ENCODE data around the gene RFX1.
"Not testable (repeated sequence)": the region's sequence is repeated elsewhere in the genome, so short reads cannot be mapped to it uniquely, and the experiment has no call there.

Gene RFX1

GRCh38 chr19:14021474-14021873 lies 15.4 kb upstream of the RFX1 start:
- H3K36me3 Mint-ChIP-seq (ENCODE audit: low read depth), result no peaks in the 10 kb centered on the region
- H3K9me3 Mint-ChIP-seq, result no peaks in the 10 kb centered on the region
- no peak for TF ChIP-seq CTCF (IDR thresholded peaks at IDR 0.05; ENCODE audit: unreplicated experiment in 3 of 3)
- peaks cover 5% of the 10 kb centered on the region for H3K4me1 Mint-ChIP-seq
- no peak overlapping the region for H3K4me3 Mint-ChIP-seq
- H3K27me3 Mint-ChIP-seq (ENCODE audit: low read depth), result no peaks in the 10 kb centered on the region
- peak overlapping the region in 2 of 3 experiments; percentile 29 to 56 for H3K27ac Mint-ChIP-seq

GRCh38 chr19:14019739-14020138 lies 13.6 kb upstream of the RFX1 start:
- not testable (repeated sequence) for H3K36me3 Mint-ChIP-seq (ENCODE audit: low read depth); H3K9me3 Mint-ChIP-seq; H3K27me3 Mint-ChIP-seq (ENCODE audit: low read depth); H3K4me3 Mint-ChIP-seq; H3K27ac Mint-ChIP-seq; H3K4me1 Mint-ChIP-seq

GRCh38 chr19:14019100-14019499 lies 13.0 kb upstream of the RFX1 start:
- no peak for TF ChIP-seq CTCF (IDR thresholded peaks at IDR 0.05; ENCODE audit: unreplicated experiment in 3 of 3)
- H3K4me1 Mint-ChIP-seq, result peaks cover 5% of the 10 kb centered on the region
- H3K27ac Mint-ChIP-seq, result no peak overlapping the region
- H3K9me3 Mint-ChIP-seq, result no peaks in the 10 kb centered on the region
- H3K4me3 Mint-ChIP-seq, result no peak overlapping the region
- no peaks in the 10 kb centered on the region for H3K36me3 Mint-ChIP-seq (ENCODE audit: low read depth)
- H3K27me3 Mint-ChIP-seq (ENCODE audit: low read depth), result no peaks in the 10 kb centered on the region

- peak overlapping the region in 1 of 3 experiments; percentile 91 for H3K27ac Mint-ChIP-seq
- no peaks in the 10 kb centered on the region for H3K9me3 Mint-ChIP-seq
- H3K4me1 Mint-ChIP-seq, result no peaks in the 10 kb centered on the region
- H3K4me3 Mint-ChIP-seq, result no peak overlapping the region
- H3K36me3 Mint-ChIP-seq (ENCODE audit: low read depth), result no peaks in the 10 kb centered on the region
- H3K27me3 Mint-ChIP-seq (ENCODE audit: low read depth), result no peaks in the 10 kb centered on the region
- no peak for TF ChIP-seq CTCF (IDR thresholded peaks at IDR 0.05; ENCODE audit: unreplicated experiment in 3 of 3)
These were observed 9.5 kb upstream of the RFX1 start for GRCh38 chr19:14015524-14016035.

GRCh38 chr19:14012378-14012915 lies 6.3 kb upstream of the RFX1 start:
- Mint-ChIP-seq H3K4me3 (no peak overlapping the region), H3K27me3 (ENCODE audit: low read depth) (no peaks in the 10 kb centered on the region), H3K27ac (no peak overlapping the region), H3K36me3 (ENCODE audit: low read depth) (no peaks in the 10 kb centered on the region), H3K4me1 (no peaks in the 10 kb centered on the region), H3K9me3 (no peaks in the 10 kb centered on the region)
- no peak for TF ChIP-seq CTCF (IDR thresholded peaks at IDR 0.05; ENCODE audit: unreplicated experiment in 3 of 3)

GRCh38 chr19:14006766-14007562 lies 844 bp upstream of the RFX1 start:
- Mint-ChIP-seq H3K4me1 (peaks cover 23% of the 10 kb centered on the region), H3K4me3 (peak overlapping the region; percentile 90 to 95 (median 93)), H3K27ac (peak overlapping the region; percentile 98 to 100 (median 99)), H3K27me3 (ENCODE audit: low read depth) (no peaks in the 10 kb centered on the region), H3K36me3 (ENCODE audit: low read depth) (no peaks in the 10 kb centered on the region), H3K9me3 (no peaks in the 10 kb centered on the region)
- no peak for TF ChIP-seq CTCF (IDR thresholded peaks at IDR 0.05; ENCODE audit: unreplicated experiment in 3 of 3)
